Retinal pigment epithelial cell (primary cell): ENCODE data around the gene SIRPA.

Experiments used
- DNase-seq: peaks from one replicate; pipeline ENCODE4 v3.0.0-alpha.2; 2010; ENCODE audit warnings: low read depth
- H3K4me3 ChIP-seq: 2 replicates; pipeline ENCODE4 v1.5.1; 2011; ENCODE audit warnings: mild to moderate bottlenecking, low read length, control low read depth, moderate library complexity
- TF ChIP-seq, protein P1 (sequence below): conservative IDR thresholded peaks from 2 replicates; pipeline ENCODE4 v1.5.1; 2011; ENCODE audit warnings: low read depth, low read length, control low read depth, inconsistent platforms

The SIRPA gene

DNA sequence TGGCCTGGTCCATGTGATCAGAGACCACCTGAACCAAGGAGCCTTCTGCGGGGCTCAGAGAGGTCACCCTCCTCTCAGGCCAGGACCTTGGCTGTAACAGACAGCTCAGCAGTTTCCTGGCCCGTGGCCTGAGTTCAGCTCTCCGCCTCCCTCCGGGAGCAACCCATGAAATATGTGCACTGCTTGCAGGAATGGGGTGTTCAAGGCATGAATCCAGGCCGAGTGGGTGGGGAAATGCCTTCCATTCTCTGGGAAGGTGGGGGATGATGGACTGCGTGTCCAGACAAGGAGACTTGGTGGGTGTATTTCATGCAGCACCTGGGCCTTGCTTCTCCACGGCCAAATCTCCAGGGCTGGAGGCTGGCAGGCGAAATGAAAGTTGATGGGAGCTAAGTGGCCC, 46.0 kb downstream of the SIRPA start:
- DNase-seq = no peak
- TF ChIP-seq, protein P1, sequence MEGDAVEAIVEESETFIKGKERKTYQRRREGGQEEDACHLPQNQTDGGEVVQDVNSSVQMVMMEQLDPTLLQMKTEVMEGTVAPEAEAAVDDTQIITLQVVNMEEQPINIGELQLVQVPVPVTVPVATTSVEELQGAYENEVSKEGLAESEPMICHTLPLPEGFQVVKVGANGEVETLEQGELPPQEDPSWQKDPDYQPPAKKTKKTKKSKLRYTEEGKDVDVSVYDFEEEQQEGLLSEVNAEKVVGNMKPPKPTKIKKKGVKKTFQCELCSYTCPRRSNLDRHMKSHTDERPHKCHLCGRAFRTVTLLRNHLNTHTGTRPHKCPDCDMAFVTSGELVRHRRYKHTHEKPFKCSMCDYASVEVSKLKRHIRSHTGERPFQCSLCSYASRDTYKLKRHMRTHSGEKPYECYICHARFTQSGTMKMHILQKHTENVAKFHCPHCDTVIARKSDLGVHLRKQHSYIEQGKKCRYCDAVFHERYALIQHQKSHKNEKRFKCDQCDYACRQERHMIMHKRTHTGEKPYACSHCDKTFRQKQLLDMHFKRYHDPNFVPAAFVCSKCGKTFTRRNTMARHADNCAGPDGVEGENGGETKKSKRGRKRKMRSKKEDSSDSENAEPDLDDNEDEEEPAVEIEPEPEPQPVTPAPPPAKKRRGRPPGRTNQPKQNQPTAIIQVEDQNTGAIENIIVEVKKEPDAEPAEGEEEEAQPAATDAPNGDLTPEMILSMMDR = no peak
- no peak overlapping the region for H3K4me3 ChIP-seq

DNA sequence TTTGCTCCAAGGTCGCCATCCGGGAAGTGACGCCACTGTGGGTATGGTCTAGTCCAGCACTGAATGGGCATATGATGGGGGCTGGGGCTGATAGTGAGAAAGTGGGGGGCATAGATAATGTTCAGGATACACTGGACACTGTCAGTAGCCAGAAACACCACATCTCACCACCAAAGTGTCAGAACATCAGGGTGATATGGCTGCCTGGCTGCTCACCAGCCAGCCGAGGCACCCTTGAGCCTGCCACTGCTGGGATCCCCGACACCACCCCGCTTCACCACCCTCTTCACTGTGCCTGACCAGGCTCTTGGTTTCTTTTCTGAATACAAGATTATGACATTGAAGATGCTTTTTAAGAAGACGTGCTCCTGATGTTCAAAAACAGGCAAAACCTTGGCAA, 46.9 kb downstream of the SIRPA start:
- TF ChIP-seq, protein P1 = no peak
- no peak overlapping the region for H3K4me3 ChIP-seq
- no peak for DNase-seq

DNA sequence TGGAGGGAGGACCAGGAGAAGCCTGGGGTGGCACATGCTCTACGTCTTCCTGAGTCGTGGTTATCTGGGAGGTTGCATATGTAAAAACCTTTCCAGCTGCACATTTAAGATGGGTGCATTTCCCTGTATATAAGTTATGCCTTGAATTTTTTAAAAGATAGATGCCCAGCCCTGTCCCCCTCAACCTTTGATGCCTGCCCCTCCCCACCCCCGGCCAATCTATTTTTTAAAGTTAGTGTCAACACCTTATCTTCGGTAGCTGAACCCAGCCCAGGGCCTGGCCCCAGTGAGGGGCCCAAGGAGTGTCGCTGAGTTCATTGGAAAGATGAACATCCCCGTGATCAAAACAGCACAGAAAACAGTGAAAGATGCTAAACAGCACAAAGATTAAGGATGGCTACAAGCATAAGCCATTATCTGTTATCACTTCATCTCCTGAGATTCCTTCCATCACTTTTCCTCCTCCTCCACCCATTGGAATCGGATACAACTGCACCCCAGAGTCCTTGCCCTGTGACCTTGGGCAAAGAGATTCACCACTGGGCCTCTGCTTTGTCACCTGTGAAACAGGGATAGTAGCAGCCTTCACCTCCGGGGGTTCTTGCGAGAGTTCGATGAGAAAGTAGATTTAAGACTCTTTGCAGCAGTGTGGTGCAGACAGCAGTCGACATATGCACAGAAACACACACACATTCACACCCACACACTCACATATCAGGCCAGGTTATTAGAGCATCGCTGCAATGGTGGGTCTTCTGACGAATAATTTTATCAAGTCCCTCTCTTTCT, 47.5 kb downstream of the SIRPA start:
- TF ChIP-seq, protein P1 = no peak
- no peak for DNase-seq
- H3K4me3 ChIP-seq = no peak overlapping the region

DNA sequence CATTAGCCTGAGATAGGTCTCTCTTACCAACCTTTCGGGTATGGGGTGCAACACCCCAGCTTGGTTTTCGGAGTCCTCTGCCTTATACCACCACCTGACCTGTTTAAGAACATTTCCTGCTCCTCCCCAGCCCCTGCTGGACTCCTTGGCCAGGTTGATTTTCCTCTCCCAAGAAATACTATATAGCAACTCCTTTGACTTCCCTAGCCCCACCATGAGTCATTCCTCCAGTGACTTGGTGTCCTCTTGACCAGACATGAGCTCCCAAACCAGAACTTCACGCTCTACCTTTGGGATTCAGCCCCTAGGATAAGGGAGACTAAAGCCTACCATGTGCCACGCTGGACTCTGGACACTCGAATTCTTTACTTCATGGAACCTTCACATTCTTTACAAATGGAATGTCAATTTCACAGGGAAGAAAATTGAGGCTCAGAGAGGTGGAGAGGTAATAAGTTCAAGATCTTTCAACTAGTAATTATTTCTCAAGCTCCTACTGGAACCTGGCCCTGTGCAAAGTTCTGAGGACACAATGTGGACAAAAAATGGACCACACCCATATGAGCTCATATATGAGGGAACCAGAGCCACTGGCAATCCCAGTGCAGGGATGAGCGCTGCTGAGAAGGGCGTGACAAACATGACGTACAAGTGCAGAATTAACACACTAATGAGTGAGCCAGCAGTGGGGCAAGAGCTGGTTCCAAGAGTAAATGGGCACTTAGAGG, 48.2 kb downstream of the SIRPA start:
- DNase-seq = no peak
- H3K4me3 ChIP-seq = no peak overlapping the region
- TF ChIP-seq, protein P1 = no peak

DNA sequence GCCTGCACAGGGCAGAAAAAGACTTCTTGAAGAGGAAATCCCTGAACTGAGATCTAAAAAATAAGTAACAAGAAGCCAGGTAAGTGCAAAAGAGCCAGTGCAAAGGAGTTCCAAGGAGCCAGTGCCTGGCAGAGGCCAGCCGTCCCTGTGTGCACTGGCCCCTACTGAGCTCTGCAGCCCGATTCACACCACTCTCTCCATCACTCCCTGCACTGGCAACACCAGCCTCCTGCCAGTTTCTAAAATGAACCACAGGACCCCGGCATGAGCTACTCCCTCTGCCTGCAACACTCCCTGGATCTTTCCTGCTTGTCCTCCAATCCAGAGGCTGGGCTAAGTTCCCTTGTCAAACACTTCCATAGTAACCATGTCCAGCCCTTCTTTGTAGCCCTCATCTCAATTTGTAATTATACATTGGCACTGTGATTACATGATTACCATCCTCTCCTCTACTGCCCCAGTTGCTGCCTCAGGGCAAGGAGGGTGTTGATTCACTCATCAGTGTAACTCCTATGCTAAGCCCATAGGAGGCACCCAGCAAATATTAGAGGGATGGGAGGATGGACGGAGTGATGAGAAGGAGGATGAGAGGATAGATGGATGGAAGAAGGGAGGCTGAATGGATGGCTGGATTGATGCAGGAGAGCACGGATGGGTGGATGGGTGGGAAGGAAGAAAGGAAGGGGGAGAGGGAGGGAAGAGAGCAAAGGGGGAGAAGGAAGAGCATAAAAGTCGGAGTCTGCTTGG, 49.3 kb downstream of the SIRPA start:
- no peak for DNase-seq
- TF ChIP-seq, protein P1 = no peak
- H3K4me3 ChIP-seq = no peak overlapping the region

DNA sequence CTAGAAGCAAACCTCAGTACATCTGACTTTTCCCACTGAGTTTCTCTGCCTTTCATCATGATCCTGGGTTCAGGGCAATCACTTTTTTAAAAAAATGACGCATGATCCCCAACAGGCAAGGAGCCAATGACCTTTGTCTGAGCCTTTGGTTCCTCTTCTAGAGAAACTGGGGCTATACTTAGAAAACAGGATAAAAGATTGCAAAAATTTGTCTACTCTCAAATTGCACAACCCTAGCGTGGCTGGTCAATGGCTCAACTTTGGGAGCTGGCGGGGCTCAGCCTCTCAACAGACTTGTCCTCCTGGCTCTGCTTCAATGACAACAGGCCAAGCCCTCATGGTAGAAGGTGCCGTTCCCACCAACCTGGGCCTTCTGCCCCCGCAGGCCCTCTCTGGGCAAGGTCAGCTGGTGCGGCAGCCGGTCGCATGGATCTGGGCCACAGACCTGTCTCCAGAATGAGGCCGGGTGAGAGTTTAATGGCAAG, 50.0 kb downstream of the SIRPA start:
- no peak for DNase-seq
- TF ChIP-seq, protein P1 = no peak
- no peak overlapping the region for H3K4me3 ChIP-seq
